ENCODE measurements around the gene SLC25A10.
A peak's percentile ranks its signal among the peaks of the same experiment; 100 is the strongest.

Gene SLC25A10

DNA sequence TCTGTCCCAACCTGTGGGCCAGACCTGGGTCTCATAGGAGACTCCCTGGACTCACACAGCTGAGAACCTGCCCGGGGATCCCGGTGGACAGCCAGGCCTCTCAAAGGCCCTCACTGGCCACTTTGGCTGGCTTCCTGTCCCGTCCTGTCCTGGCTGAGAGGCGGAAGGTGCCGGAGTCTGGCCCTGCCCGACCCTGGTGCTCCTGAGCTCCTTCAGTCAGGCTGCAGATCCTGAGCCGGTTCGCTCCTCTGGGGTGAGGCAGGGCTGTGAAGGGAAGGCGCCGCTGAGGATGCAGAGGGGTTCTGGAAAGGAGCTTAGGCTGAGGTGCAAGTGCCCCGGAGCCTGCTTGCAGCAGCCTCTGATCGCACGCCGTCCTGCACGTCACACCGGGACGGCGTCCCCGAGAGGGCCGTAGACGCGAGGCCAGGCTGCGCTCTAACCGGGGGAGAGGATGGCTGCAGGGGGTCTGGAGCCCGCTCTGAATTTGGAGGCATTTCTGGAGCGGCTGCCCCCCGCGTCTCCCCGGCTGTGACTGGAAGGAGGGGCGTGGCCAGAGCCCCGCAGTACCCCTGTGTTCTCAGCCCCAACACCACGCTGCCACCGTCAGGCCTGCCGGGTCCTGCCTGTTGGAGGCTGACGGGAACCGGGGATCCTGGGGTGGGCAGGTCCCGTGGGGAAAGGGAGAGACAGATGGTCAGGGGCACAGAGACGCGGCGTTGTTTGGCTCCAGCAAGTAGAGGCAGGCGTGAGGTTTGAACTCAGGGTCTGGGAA lies 24.1 kb upstream of the SLC25A10 start:
- DNase-seq = no peak

DNA sequence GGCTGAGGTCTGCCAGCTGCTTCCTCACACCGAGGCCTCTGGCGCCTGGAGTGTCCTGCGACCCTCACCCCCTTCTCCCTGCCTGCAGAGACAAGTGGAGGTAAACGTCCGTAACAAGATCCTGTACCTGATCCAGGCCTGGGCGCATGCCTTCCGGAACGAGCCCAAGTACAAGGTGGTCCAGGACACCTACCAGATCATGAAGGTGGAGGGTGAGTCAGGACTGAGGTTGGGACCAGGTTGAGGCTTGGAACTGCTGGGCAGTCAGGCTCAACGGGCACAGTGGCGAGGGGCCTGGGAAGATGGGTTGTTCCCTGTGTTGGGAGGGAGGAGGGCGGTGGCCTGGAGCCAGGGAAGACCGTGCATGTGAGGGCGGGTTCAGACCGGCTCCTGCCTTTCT lies 23.5 kb upstream of the SLC25A10 start:
- DNase-seq = no peak

DNA sequence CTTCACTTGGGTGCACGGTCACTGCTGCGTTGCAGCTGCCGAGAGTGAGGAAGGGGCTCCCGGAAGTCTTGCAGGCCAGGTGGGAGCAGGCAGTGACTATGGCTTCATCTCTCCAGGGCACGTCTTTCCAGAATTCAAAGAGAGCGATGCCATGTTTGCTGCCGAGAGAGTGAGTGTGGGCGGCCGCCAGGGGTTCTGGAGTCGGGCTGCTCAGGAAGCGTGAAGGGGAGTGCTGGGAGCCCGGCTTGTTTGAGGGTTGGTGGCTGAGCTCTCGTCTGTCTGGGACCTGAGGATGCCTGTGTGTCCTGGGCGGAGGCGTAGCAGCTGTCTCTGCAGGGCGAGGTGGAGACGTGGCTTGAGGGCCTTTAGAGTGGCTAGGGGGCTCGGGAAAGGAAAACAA lies 22.0 kb upstream of the SLC25A10 start:
- DNase-seq = no peak

DNA sequence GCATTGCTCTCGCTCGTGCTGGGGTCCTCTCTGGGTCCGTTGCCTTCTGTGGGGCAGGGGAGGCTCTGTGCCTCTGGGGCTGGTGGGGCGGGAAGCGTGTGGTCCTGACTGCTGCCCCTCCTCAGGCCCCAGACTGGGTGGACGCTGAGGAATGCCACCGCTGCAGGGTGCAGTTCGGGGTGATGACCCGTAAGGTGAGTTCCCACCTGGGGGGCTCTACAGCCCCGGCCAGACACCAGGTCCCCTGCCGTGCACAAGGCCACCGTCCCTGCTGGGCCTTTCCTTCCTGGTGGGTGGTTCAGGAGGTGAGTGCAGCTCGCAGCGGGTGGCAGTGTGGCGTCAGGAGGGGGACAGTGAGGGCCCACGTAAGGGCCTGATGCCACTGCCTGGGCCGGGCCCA lies 21.5 kb upstream of the SLC25A10 start:
- DNase-seq = no peak

DNA sequence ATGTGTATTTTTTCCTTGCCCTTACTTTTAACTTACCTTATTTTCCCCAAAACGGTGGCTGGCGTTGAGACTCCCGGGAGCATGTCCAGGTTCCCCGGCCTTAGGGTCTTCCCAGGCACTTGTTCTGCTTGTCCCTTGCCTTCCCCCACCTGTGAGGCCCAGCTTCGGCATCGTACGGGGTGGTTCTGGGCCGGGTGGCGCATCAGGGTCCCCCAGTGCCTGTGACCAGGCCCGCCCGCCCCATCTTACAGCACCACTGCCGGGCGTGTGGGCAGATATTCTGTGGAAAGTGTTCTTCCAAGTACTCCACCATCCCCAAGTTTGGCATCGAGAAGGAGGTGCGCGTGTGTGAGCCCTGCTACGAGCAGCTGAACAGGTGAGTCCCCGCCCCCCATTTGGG lies 20.9 kb upstream of the SLC25A10 start:
- DNase-seq = no peak

DNA sequence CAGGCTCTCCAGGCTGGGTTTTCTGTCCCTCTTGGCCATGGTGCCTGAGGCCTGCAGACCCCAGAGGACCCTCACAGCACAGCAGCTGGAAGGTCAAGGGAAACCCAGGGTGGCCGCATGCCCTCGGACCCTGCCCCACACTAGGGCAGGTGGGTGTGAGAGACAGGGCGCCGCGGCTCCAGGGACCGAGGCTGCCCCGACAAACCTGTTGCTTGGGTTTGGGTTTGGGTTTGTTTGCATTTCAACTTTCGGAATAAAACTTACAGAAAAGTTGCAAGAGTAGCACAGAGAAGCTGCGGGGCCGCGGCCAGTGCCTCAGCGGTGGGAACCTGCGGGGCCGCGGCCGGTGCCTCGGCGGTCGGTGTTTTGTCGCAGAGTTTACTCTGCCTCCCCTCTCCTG lies 20.5 kb upstream of the SLC25A10 start:
- DNase-seq = no peak

DNA sequence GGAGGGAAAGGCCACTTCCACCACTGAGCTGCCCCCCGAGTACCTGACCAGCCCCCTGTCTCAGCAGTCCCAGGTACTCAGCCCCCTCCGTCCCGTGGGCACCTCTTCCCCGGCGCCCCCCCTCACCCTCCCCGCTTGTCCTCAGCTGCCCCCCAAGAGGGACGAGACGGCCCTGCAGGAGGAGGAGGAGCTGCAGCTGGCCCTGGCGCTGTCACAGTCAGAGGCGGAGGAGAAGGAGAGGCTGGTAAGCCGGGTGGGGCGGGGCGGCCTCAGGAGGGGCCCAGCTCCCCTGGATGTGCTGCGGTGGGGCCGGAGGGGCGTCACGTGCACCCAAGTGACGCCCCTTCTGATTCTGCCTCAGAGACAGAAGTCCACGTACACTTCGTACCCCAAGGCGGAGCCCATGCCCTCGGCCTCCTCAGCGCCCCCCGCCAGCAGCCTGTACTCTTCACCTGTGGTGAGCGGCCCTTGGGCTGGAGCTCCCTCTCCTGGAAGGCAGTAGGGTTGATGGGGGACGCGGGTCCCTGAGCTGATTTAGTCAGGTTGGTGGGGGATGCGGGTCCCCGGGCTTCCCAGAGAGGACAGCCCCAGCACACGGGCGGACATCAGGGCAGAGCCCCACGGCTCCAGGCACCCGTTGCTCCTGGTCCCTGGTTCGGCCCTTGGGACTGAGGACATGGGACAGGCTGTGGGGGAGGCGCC lies 18.4 kb upstream of the SLC25A10 start:
- DNase-seq = no peak

DNA sequence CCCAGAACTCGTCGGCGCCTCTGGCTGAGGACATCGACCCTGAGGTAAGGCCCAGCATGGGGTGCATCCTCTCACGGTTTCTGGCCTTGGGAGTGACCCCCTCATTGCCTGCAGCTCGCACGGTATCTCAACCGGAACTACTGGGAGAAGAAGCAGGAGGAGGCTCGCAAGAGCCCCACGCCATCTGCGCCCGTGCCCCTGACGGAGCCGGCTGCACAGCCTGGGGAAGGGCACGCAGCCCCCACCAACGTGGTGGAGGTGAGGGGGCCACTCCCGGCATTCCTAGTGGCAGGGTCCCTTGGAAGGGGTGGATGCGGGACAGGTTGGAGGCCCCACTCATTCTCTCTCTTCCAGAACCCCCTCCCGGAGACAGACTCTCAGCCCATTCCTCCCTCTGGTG lies 17.3 kb upstream of the SLC25A10 start:
- DNase-seq = no peak

DNA sequence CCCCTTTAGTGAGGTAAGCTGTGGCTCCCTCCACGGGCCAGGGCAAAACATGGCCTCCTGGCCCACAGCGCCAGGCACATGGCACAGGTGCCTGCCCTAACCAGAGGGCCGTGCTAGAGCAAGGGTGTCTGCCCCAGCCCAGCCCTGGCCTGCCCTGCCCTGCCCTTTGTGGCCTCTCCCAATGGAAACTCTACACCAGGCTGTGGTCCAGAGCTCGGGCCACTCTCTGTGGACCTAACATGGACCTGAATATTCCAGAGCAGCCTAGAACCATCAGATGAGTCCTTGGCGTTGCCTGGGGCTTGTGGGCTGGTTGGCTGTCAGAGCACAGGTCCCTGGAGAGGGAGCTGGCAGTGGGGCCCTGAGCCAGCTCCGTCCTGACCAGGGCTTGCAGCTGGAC lies 16.9 kb upstream of the SLC25A10 start:
- DNase-seq = no peak

DNA sequence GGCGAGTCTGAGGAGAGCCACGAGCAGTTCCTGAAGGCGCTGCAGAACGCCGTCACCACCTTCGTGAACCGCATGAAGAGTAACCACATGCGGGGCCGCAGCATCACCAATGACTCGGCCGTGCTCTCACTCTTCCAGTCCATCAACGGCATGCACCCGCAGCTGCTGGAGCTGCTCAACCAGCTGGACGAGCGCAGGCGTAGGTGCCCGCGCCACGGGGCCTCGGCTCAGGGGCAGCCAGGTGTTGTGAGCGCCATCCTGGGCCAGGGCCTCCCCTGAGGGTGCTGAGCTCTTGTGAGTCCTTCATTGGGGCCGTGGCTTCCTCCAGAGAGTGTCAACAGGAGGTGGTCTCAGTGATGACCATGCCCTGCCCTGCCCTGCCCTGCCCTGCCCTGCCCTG lies 16.3 kb upstream of the SLC25A10 start:
- DNase-seq = no peak

DNA sequence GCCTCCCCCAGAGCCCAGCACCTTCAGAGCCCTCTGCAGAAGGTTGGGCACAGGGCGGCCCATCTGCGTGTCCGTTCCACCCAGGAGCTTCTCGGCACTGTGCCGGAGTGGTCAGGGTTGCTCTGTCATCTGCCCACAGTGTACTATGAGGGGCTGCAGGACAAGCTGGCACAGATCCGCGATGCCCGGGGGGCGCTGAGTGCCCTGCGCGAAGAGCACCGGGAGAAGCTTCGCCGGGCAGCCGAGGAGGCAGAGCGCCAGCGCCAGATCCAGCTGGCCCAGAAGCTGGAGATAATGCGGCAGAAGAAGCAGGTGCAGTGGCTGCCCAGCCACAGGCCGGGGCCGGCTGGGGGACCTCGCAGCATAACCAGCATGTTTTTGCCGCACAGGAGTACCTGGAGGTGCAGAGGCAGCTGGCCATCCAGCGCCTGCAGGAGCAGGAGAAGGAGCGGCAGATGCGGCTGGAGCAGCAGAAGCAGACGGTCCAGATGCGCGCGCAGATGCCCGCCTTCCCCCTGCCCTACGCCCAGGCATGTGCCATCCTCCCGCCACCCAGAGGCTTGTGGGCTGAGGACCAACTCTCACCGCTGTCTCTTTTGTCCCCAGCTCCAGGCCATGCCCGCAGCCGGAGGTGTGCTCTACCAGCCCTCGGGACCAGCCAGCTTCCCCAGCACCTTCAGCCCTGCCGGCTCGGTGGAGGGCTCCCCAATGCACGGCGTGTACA lies 15.7 kb upstream of the SLC25A10 start:
- no peak for DNase-seq

DNA sequence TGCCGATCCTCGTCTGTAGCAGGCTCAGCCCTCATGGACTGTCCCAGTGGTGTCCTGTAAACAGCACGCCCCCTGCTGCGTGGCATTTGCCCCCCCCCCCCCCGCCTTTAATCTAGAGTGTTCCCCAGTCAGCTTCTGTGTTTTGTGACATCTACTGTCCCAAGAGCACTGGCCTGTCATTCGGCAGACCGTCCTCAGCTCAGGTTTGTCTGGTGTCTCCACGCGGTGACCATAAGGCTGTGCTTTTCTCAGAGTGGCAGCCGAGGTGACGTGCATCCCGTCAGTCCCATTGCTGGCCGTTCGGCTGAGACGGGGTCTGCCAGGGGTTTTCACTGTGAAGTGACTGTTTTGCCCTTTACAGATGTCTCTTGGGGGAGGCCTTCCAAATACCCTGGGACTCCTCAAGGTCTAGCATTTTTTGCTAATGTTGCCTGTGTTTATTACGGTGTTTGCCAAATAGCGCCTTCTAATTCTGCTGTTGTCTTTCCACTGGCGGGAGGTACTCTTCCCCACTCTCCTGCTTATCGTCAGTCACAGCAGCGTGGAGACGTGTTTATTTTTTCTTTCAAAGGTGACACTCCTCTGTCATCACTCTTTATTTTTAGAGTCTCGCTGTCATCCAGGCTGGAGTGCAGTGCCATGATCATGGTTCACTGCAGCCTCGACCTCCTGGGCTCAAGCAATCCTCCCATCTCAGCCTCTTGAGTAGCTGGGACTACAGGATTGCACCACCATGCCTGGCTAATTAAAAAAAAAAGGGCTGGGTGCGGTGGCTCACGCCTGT lies 14.6 kb upstream of the SLC25A10 start:
- DNase-seq = no peak

DNA sequence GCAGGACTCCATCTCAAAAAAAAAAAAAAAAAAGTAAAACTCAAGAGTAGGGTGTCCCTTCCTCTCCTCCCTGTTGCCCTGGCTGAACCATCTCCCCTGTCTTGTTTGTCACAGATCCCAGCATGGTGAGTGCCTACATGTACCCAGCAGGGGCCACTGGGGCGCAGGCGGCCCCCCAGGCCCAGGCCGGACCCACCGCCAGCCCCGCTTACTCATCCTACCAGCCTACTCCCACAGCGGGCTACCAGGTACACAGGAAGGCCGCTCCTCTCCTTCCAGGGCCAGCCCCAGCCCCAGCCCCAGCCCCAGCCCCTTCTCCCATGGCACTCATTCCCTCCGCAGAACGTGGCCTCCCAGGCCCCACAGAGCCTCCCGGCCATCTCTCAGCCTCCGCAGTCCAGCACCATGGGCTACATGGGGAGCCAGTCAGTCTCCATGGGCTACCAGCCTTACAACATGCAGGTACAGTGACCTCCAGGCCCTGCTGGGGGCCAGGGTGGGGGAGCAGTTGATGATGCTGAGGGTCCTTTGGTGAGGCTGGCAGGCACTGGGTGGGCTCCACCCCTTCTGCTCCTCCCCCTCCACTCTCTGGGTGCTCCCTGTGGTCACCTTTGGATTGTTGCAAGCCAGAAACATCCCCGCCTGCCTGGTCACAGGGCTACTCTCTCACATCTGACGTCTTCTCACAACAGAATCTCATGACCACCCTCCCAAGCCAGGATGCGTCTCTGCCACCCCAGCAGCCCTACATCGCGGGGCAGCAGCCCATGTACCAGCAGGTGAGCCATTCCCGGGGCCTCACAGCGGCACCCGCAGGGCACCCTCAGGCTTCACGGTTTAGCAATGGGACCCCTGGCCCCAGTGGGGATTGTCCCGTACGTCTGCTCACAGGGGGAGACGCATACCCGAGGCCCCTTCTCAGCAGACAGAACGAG lies 11.5 kb upstream of the SLC25A10 start:
- DNase-seq = no peak

DNA sequence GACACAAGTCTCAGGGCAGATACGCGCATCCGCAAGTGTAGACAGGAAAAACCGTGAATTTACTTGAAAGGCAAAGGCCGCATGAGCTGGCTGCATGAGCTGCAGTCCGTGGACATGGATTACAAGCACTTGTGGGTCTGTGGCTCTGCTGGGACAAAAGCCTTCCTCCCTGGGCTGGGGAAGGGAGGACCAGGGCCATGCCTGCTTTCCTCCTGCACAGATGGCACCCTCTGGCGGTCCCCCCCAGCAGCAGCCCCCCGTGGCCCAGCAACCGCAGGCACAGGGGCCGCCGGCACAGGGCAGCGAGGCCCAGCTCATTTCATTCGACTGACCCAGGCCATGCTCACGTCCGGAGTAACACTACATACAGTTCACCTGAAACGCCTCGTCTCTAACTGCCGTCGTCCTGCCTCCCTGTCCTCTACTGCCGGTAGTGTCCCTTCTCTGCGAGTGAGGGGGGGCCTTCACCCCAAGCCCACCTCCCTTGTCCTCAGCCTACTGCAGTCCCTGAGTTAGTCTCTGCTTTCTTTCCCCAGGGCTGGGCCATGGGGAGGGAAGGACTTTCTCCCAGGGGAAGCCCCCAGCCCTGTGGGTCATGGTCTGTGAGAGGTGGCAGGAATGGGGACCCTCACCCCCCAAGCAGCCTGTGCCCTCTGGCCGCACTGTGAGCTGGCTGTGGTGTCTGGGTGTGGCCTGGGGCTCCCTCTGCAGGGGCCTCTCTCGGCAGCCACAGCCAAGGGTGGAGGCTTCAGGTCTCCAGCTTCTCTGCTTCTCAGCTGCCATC lies 10.6 kb upstream of the SLC25A10 start:
- DNase-seq = no peak

DNA sequence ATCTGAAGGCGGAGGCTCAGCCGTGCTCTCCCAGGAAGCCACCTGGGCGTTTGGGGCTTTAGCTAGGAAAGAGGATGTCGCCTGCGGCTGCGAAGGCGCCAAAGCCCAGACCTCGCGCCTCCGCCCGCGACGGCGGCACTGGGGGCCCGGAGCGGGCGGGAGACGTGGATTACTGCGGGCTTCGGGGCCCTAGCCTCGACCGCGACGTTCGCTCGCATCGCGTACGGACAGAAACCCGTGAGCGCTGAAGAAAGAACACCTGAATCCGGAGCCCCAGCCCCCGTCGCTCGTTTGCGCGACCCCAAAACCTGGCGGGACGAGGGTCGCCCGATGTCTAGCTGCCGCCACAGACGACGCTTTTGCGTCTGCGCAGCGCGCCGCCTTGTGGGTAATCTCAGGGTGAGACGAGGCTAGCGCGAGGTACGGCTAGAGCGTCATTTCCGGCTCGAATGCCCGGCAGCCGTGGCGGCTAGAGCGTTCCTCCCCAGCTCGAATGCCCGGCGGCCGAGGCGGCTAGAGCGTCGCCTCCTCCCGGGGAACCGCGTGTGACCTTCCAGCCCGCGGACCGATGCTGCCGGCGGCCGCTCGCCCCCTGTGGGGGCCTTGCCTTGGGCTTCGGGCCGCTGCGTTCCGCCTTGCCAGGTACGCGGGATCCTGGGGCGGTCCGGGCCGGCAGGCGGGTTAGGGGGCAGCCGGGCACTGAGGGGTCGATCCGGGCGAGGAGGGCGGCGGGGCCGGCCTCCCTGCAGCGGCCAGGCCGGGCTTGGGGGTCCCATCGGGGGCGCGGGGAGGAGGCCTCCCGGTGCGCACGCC lies 8.9 kb upstream of the SLC25A10 start, which contains the start of gene MRPL12:
MRPL12 (plus strand) TSS at position 434 of the 813 bp plus-strand sequence; CDS start at position 569, 135 bp downstream.
- peak; percentile 91 for DNase-seq

DNA sequence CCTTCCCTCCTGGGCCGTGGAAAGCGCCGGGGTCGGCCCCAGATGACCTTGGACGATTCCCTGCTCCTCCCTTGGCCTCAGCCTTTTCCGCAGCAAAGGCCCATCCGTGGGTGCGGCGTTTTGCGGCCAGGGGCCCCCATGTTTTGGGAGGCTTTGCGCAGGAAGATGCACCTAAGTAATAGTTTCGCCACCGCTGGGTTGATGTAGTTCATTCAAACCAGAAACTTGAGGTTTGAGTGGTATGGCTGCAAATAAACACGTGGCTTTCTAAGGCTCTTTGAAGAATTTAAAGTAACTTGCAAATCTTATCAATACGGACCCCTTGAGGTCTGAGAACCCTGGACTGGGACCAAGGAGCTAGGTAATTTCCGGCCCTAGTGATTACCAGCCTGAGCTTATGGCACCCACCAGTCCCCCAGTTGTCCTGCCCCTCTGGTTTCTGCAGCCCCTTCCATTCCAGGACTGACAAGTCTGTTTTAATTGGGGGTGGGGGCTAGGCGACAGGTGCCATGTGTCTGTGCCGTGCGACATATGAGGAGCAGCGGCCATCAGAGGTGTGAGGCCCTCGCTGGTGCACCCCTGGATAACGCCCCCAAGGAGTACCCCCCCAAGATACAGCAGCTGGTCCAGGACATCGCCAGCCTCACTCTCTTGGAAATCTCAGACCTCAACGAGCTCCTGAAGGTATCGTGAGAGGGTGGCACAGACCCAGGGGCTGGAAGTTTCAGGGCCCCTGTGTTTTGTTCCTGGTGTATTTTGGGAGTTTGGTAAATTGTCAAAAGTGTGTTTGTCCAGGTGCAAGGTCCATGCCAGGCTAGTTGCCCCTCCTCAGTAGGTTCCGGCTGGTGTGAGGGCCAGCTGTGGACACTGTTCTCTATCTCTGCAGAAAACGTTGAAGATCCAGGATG lies 8.1 kb upstream of the SLC25A10 start:
- DNase-seq = no peak

DNA sequence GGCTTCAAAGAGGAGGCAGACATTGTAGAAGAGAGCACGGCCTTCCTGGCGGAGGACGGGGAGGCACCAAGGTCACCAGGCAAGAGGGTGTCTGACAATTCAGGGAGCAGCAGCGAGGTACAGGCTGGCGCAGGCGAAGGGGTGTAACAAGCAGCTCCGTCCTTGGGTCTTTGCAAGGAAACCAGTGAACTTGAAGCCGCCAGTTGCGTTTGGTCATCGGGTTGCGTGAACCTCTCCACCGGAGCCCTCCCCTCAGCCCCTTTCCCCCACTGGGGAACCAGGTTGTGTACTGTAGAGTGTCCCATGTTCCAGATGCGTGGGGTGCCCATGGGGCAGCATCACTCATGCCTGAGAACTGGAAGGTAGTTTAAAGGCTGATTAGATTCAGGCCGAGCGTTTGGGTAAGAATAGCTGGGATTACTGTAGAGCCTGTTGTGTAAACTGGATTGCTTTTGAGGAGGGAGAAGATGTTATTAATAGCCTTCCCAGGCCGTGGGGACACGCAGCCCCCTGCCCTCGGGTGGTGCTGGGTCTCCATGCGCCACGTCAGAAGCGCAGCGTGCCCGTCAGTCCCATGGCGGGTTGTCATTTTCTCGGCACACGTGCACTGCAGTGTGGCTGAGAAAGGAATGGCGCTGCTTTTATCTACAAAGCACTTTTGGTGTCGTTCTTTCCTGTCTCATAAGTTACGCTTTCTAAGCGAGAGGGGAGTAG lies 6.4 kb upstream of the SLC25A10 start:
- DNase-seq = no peak

DNA sequence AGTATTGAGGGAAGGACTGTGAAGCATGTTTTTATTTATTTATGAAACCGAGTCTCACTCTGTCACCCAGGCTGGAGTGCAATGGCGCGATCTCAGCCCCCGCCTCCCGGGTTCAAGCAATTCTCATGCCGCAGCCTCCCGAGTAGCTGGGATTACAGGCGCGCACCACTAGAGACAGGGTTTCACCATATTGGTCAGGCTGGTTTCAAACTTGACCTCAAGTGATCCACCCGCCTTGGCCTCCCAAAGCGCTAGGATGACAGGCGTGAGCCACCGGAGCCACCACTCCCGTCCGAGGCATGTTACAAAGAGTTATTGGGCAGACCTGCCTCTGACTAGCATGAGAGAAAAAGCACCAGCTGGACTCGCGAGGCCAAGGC lies 5.9 kb upstream of the SLC25A10 start:
- DNase-seq = no peak

Measured in NCI-H2227 treated with DMSO at 0.1 percent for 48 hours (cell line).